ENCODE results near the gene EDN1.

GRCh38 chr6:12327988-12328387, 37.8 kb downstream of the EDN1 start:
- TF ChIP-seq POLR2A (IDR thresholded peaks at IDR 0.05) (no peak), CTCF (IDR thresholded peaks at IDR 0.05) (no peak)

Data from adrenal gland (tissue), 5 donors.